Smooth muscle cell (in vitro differentiated cells): ENCODE results near the gene OTOP2. TPM values are rescaled to one million over a fixed set of nuclear protein-coding genes. Genes with fewer than 3 reads are reported as not detected.
A peak's percentile ranks its signal among the peaks of the same experiment; 100 is the strongest.

Experiments
- DNase-seq: peaks from one replicate; lab custom pipeline; 2025; ENCODE audit not compliant: unreplicated experiment; lab: John Stamatoyannopoulos, UW
- H2AFZ ChIP-seq: fragments of 200-600 bp; sonication (generic); 2 replicates; pipeline ENCODE4 v1.6.0; 2016; ENCODE audit warnings: antibody characterized with exemption, low read depth, mild to moderate bottlenecking
- H3F3A ChIP-seq: fragments of 200-600 bp; sonication (generic); 2 replicates; pipeline ENCODE4 v1.6.0; 2017; ENCODE audit warnings: antibody characterized with exemption, low read depth
- H3K27ac ChIP-seq: fragments of 200-600 bp; sonication (generic); 2 replicates; pipeline ENCODE4 v1.5.1; 2016; ENCODE audit warnings: low read depth, mild to moderate bottlenecking
- H3K27me3 ChIP-seq: fragments of 200-600 bp; sonication (generic); 2 replicates; pipeline ENCODE4 v1.6.1; 2016; ENCODE audit warnings: low read depth, mild to moderate bottlenecking
- H3K36me3 ChIP-seq: fragments of 200-600 bp; sonication (generic); 2 replicates; pipeline ENCODE4 v1.5.1; 2016; ENCODE audit warnings: low read depth
- H3K4me1 ChIP-seq: fragments of 200-600 bp; sonication (generic); 2 replicates; pipeline ENCODE4 v1.5.1; 2016; ENCODE audit warnings: low read depth
- H3K4me2 ChIP-seq: fragments of 200-600 bp; sonication (generic); 2 replicates; pipeline ENCODE4 v1.6.0; 2016; ENCODE audit warnings: mild to moderate bottlenecking
- H3K4me3 ChIP-seq: fragments of 200-600 bp; sonication (generic); 2 replicates; pipeline ENCODE4 v1.5.1; 2016; ENCODE audit warnings: mild to moderate bottlenecking
- H3K79me2 ChIP-seq: fragments of 200-600 bp; sonication (generic); 2 replicates; pipeline ENCODE4 v1.6.0; 2016; ENCODE audit warnings: low read depth, mild to moderate bottlenecking
- H3K9ac ChIP-seq: fragments of 200-600 bp; sonication (generic); 2 replicates; pipeline ENCODE4 v1.6.0; 2016; ENCODE audit warnings: low read depth
- H3K9me3 ChIP-seq: fragments of 200-600 bp; sonication (generic); replicated peaks from 2 replicates; pipeline ENCODE4 v1.5.1; 2016; ENCODE audit warnings: low read depth
- H4K20me1 ChIP-seq: fragments of 200-600 bp; sonication (generic); 2 replicates; pipeline ENCODE4 v1.6.0; 2016; ENCODE audit warnings: low read depth
- WGBS: methylation state at CpG from one replicate; pipeline ENCODE4 v1.1.7; 2016; ENCODE audit warnings: low lambda C conversion rate; 5-methylcytosine and 5-hydroxymethylcytosine counted together
- polyA plus RNA-seq: library from polyadenylated mRNA; unstranded; fragments of >200 nt; fragmentation: Nextera tagmentation; extraction: Ambion mirVana; gene quantifications from 2 replicates; pipeline ENCODE4 v1.2.1, GENCODE V29; 2016
- total RNA-seq: library from RNA; depleted of rRNA; stranded (reverse); fragments of >200 nt; gene quantifications from 2 replicates; pipeline ENCODE4 v1.2.3, GENCODE V29; 2014
- TF ChIP-seq, protein P1 (sequence below): fragments of 200-600 bp; sonication (generic); IDR thresholded peaks from 2 replicates; pipeline ENCODE4 v1.5.1; 2017; ENCODE audit warnings: borderline replicate concordance, mild to moderate bottlenecking, antibody characterized with exemption; ENCODE audit not compliant: insufficient read depth, poor library complexity, severe bottlenecking

Gene OTOP2
- total RNA-seq (not detected in 2 replicates), polyA plus RNA-seq (not detected in 2 replicates)

DNA sequence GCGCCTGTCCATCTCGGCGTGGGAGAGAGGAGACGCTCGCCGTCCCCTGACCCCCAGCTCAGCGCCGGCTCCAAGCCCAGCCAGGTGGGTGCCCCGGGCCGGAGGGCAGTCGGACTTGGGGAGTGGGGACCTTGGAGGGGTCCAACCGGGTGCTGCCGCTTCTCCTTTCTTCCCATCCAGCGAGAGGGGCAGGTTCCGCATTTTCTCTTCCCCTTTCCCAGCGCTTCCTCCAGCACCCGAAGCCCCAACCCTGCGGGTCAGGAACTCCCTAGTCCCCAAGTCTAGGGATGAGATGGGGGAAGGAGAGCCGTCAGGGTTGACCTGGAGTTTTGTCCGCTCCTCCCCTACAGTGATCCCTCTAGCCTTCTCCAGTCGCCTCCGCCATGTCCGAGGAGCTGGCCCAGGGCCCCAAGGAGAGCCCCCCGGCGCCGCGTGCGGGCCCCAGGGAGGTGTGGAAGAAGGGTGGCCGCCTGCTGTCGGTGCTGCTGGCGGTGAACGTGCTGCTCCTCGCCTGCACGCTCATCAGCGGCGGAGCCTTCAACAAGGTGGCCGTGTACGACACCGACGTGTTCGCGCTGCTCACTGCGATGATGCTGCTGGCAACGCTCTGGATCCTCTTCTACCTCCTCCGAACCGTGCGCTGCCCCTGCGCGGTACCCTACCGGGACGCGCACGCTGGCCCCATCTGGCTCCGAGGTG lies at the start of gene OTOP2:
OTOP2 (plus strand) TSS at position 24 of the 699 bp plus-strand sequence; CDS start at position 384, 360 bp downstream.
- TF ChIP-seq, protein P1, sequence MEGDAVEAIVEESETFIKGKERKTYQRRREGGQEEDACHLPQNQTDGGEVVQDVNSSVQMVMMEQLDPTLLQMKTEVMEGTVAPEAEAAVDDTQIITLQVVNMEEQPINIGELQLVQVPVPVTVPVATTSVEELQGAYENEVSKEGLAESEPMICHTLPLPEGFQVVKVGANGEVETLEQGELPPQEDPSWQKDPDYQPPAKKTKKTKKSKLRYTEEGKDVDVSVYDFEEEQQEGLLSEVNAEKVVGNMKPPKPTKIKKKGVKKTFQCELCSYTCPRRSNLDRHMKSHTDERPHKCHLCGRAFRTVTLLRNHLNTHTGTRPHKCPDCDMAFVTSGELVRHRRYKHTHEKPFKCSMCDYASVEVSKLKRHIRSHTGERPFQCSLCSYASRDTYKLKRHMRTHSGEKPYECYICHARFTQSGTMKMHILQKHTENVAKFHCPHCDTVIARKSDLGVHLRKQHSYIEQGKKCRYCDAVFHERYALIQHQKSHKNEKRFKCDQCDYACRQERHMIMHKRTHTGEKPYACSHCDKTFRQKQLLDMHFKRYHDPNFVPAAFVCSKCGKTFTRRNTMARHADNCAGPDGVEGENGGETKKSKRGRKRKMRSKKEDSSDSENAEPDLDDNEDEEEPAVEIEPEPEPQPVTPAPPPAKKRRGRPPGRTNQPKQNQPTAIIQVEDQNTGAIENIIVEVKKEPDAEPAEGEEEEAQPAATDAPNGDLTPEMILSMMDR = no peak
- Histone ChIP-seq H3K4me2 (peak within 1 kb of the TSS; percentile 88), H3K4me1 (peaks cover 9% of the 10 kb centered on the region), H3K27me3 (peaks cover 60% of the 10 kb centered on the region), H3K4me3 (peak within 1 kb of the TSS; percentile 51), H3K79me2 (no peaks in the 10 kb centered on the region), H3K27ac (no peak within 1 kb of the TSS), H3F3A (no peaks in the 10 kb centered on the region), H2AFZ (no peak within 1 kb of the TSS), H3K36me3 (no peaks in the 10 kb centered on the region), H3K9ac (no peak within 1 kb of the TSS), H3K9me3 (no peaks in the 10 kb centered on the region), H4K20me1 (no peaks in the 10 kb centered on the region)
- WGBS = 21% methylated on average over 53 of the region's 54 CpGs
- DNase-seq = no peak

DNA sequence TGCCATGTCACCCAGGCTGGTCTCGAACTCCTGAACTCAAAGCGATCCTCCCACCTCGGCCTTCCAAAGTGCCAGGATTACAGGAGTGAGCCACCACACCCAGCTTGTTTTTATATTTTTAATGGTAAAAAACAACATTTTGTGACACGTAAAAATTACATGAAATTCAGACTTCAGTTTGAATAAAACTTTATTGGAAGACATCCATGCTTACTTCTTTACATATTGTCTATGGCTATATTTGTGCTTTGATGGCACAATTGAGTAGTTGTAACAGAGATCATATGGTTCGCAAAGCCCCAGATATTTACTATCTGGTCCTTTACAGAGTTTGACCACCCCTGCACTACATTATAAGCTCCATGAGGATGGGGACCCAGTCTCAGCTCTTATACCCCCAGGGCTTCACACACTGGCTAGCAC lies 49.4 kb upstream of the OTOP2 start:
- H3K36me3 ChIP-seq = no peaks in the 10 kb centered on the region
- no peaks in the 10 kb centered on the region for H3K9me3 ChIP-seq
- no peaks in the 10 kb centered on the region for H3K79me2 ChIP-seq
- no peak overlapping the region for H3K27ac ChIP-seq
- H3K4me1 ChIP-seq = peaks cover 12% of the 10 kb centered on the region
- no peaks in the 10 kb centered on the region for H3K27me3 ChIP-seq
- no peak overlapping the region for H2AFZ ChIP-seq
- no peaks in the 10 kb centered on the region for H4K20me1 ChIP-seq
- WGBS = 95% methylated on average over 5 of the region's 5 CpGs
- H3K4me2 ChIP-seq = no peak overlapping the region
- no peaks in the 10 kb centered on the region for H3F3A ChIP-seq
- DNase-seq = no peak
- H3K4me3 ChIP-seq = no peak overlapping the region
- no peak overlapping the region for H3K9ac ChIP-seq
- TF ChIP-seq, protein P1 = no peak

GRCh38 chr17:74875155-74875976 lies 48.7 kb upstream of the OTOP2 start:
- H3K27me3 ChIP-seq = no peaks in the 10 kb centered on the region
- no peaks in the 10 kb centered on the region for H3K9me3 ChIP-seq
- WGBS = 88% methylated on average over 5 of the region's 5 CpGs
- no peak overlapping the region for H2AFZ ChIP-seq
- H4K20me1 ChIP-seq = no peaks in the 10 kb centered on the region
- no peak overlapping the region for H3K27ac ChIP-seq
- TF ChIP-seq, protein P1 = no peak
- DNase-seq = no peak
- peaks cover 12% of the 10 kb centered on the region for H3K4me1 ChIP-seq
- no peak overlapping the region for H3K9ac ChIP-seq
- H3F3A ChIP-seq = no peaks in the 10 kb centered on the region
- H3K4me2 ChIP-seq = no peak overlapping the region
- H3K4me3 ChIP-seq = no peak overlapping the region
- no peaks in the 10 kb centered on the region for H3K79me2 ChIP-seq
- H3K36me3 ChIP-seq = no peaks in the 10 kb centered on the region
